ENCODE data around the gene OPRD1.
"Not testable (repeated sequence)": the region's sequence is repeated elsewhere in the genome, so short reads cannot be mapped to it uniquely, and the experiment has no call there.

DNA sequence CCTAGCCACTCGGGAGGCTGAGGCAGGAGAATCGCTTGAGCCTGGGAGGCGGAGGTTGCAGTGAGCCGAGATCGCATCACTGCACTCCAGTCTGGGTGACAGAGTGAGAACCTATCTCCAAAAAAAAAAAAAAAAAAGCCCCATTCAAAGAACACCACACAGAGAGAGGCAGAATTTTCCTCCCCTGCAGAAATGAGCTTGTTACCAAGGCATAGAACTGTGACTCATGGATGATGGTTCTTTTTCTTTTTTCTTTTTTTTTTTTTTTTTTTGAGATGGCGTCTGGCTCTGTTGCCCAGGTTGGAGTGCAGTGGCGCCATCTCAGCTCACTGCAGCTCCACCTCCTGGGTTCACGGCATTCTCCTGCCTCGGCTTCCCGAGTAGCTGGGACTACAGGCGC, 12.1 kb downstream of the OPRD1 start:
- TF ChIP-seq HNF4A (conservative IDR thresholded peaks at IDR 0.05); JUND (IDR thresholded peaks at IDR 0.05); EGR1 (IDR thresholded peaks at IDR 0.05; ENCODE audit: low read depth in 2 of 2); SP1 (IDR thresholded peaks at IDR 0.05); RXRA (IDR thresholded peaks at IDR 0.05); RAD21 (IDR thresholded peaks at IDR 0.05); YY1 (IDR thresholded peaks at IDR 0.05); TAF1 (conservative IDR thresholded peaks at IDR 0.05): not testable (repeated sequence)
- TF ChIP-seq, protein P1, sequence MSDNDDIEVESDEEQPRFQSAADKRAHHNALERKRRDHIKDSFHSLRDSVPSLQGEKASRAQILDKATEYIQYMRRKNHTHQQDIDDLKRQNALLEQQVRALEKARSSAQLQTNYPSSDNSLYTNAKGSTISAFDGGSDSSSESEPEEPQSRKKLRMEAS (IDR thresholded peaks at IDR 0.05), result not testable (repeated sequence)
- TF ChIP-seq, protein P2, sequence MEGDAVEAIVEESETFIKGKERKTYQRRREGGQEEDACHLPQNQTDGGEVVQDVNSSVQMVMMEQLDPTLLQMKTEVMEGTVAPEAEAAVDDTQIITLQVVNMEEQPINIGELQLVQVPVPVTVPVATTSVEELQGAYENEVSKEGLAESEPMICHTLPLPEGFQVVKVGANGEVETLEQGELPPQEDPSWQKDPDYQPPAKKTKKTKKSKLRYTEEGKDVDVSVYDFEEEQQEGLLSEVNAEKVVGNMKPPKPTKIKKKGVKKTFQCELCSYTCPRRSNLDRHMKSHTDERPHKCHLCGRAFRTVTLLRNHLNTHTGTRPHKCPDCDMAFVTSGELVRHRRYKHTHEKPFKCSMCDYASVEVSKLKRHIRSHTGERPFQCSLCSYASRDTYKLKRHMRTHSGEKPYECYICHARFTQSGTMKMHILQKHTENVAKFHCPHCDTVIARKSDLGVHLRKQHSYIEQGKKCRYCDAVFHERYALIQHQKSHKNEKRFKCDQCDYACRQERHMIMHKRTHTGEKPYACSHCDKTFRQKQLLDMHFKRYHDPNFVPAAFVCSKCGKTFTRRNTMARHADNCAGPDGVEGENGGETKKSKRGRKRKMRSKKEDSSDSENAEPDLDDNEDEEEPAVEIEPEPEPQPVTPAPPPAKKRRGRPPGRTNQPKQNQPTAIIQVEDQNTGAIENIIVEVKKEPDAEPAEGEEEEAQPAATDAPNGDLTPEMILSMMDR (IDR thresholded peaks at IDR 0.05; ENCODE audit: low read depth, low read length, missing input control), result not testable (repeated sequence)
- TF ChIP-seq, protein P3, sequence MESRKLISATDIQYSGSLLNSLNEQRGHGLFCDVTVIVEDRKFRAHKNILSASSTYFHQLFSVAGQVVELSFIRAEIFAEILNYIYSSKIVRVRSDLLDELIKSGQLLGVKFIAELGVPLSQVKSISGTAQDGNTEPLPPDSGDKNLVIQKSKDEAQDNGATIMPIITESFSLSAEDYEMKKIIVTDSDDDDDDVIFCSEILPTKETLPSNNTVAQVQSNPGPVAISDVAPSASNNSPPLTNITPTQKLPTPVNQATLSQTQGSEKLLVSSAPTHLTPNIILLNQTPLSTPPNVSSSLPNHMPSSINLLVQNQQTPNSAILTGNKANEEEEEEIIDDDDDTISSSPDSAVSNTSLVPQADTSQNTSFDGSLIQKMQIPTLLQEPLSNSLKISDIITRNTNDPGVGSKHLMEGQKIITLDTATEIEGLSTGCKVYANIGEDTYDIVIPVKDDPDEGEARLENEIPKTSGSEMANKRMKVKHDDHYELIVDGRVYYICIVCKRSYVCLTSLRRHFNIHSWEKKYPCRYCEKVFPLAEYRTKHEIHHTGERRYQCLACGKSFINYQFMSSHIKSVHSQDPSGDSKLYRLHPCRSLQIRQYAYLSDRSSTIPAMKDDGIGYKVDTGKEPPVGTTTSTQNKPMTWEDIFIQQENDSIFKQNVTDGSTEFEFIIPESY (IDR thresholded peaks at IDR 0.05), result not testable (repeated sequence)
- TF ChIP-seq, protein P4, sequence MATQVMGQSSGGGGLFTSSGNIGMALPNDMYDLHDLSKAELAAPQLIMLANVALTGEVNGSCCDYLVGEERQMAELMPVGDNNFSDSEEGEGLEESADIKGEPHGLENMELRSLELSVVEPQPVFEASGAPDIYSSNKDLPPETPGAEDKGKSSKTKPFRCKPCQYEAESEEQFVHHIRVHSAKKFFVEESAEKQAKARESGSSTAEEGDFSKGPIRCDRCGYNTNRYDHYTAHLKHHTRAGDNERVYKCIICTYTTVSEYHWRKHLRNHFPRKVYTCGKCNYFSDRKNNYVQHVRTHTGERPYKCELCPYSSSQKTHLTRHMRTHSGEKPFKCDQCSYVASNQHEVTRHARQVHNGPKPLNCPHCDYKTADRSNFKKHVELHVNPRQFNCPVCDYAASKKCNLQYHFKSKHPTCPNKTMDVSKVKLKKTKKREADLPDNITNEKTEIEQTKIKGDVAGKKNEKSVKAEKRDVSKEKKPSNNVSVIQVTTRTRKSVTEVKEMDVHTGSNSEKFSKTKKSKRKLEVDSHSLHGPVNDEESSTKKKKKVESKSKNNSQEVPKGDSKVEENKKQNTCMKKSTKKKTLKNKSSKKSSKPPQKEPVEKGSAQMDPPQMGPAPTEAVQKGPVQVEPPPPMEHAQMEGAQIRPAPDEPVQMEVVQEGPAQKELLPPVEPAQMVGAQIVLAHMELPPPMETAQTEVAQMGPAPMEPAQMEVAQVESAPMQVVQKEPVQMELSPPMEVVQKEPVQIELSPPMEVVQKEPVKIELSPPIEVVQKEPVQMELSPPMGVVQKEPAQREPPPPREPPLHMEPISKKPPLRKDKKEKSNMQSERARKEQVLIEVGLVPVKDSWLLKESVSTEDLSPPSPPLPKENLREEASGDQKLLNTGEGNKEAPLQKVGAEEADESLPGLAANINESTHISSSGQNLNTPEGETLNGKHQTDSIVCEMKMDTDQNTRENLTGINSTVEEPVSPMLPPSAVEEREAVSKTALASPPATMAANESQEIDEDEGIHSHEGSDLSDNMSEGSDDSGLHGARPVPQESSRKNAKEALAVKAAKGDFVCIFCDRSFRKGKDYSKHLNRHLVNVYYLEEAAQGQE (IDR thresholded peaks at IDR 0.05), result not testable (repeated sequence)
- TF ChIP-seq, protein P5, sequence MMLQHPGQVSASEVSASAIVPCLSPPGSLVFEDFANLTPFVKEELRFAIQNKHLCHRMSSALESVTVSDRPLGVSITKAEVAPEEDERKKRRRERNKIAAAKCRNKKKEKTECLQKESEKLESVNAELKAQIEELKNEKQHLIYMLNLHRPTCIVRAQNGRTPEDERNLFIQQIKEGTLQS (IDR thresholded peaks at IDR 0.05), result not testable (repeated sequence)
